Activated CD4-positive, alpha-beta T cell treated with anti-CD3 and anti-CD28 coated beads for 48 hours (primary cell): ENCODE data around the gene L1TD1.
"Not testable (repeated sequence)": the region's sequence is repeated elsewhere in the genome, so short reads cannot be mapped to it uniquely, and the experiment has no call there.

Experiments used
- DNase-seq: peaks from one replicate; pipeline ENCODE4 v3.0.0-alpha.2; 2020

Gene L1TD1

GRCh38 chr1:62198781-62199125 lies 4.1 kb downstream of the L1TD1 start:
- DNase-seq: no peak

GRCh38 chr1:62207187-62207586 lies 12.5 kb downstream of the L1TD1 start:
- DNase-seq: no peak

- DNase-seq: no peak
These were observed 13.4 kb downstream of the L1TD1 start for GRCh38 chr1:62208087-62208486.

GRCh38 chr1:62208970-62209369 lies 14.3 kb downstream of the L1TD1 start:
- no peak for DNase-seq

- no peak for DNase-seq
These were observed 15.4 kb downstream of the L1TD1 start for GRCh38 chr1:62209931-62210595.

- no peak for DNase-seq
These were observed 16.3 kb downstream of the L1TD1 start for GRCh38 chr1:62210960-62211359.

- DNase-seq: no peak
These were observed 17.8 kb downstream of the L1TD1 start for GRCh38 chr1:62212411-62212810.

GRCh38 chr1:62213075-62213914 lies 18.6 kb downstream of the L1TD1 start:
- DNase-seq: no peak

- no peak for DNase-seq
These were observed 24.0 kb downstream of the L1TD1 start for GRCh38 chr1:62218604-62219003.

- not testable (repeated sequence) for DNase-seq
These were observed 25.8 kb downstream of the L1TD1 start for GRCh38 chr1:62220456-62220855.

- DNase-seq: no peak
These were observed 26.5 kb downstream of the L1TD1 start for GRCh38 chr1:62221171-62221570.

GRCh38 chr1:62222321-62222720 lies 27.7 kb downstream of the L1TD1 start:
- DNase-seq: no peak

- no peak for DNase-seq
These were observed 29.5 kb downstream of the L1TD1 start for GRCh38 chr1:62224182-62224581.

- DNase-seq: no peak
These were observed 32.8 kb downstream of the L1TD1 start for GRCh38 chr1:62227496-62227895.

- DNase-seq: no peak
These were observed 33.7 kb downstream of the L1TD1 start for GRCh38 chr1:62228136-62228882.

- no peak for DNase-seq
These were observed 34.2 kb downstream of the L1TD1 start for GRCh38 chr1:62228883-62229187.

GRCh38 chr1:62229468-62229867 lies 34.8 kb downstream of the L1TD1 start:
- DNase-seq: no peak

- no peak for DNase-seq
These were observed 35.3 kb downstream of the L1TD1 start for GRCh38 chr1:62229932-62230331.

GRCh38 chr1:62230718-62231117 lies 36.1 kb downstream of the L1TD1 start:
- no peak for DNase-seq

GRCh38 chr1:62232871-62233278 lies 38.2 kb downstream of the L1TD1 start:
- no peak for DNase-seq

GRCh38 chr1:62233926-62234450 lies 39.3 kb downstream of the L1TD1 start:
- no peak for DNase-seq

GRCh38 chr1:62234688-62235087 lies 40.0 kb downstream of the L1TD1 start:
- no peak for DNase-seq

GRCh38 chr1:62235576-62235975 lies 40.9 kb downstream of the L1TD1 start:
- DNase-seq: no peak

GRCh38 chr1:62237361-62237760 lies 42.7 kb downstream of the L1TD1 start:
- DNase-seq: no peak
